Peyer's patch (tissue), 4 donors: ENCODE data around the gene CACNA2D4.

ENCODE experiments used
- POLR2A ChIP-seq, 2 donors: fragments of 450-650 bp; IDR thresholded peaks; one replicate each; pipeline ENCODE4 v1.5.1; 2017; ENCODE audit warnings: antibody characterized with exemption in 2 of 2, mild to moderate bottlenecking in 2 of 2, moderate library complexity in 2 of 2
- TF ChIP-seq, protein P1 (sequence below), 6 experiments: fragments of 450-650 bp in 4 of 6; fragments of 200-600 bp in 2 of 6; sonication (generic) in 1 of 6; IDR thresholded peaks; one replicate each; pipeline ENCODE4 v1.5.1; 2017 to 2019; ENCODE audit warnings: antibody characterized with exemption in 6 of 6, mild to moderate bottlenecking in 3 of 6, moderate library complexity in 1 of 6

DNA sequence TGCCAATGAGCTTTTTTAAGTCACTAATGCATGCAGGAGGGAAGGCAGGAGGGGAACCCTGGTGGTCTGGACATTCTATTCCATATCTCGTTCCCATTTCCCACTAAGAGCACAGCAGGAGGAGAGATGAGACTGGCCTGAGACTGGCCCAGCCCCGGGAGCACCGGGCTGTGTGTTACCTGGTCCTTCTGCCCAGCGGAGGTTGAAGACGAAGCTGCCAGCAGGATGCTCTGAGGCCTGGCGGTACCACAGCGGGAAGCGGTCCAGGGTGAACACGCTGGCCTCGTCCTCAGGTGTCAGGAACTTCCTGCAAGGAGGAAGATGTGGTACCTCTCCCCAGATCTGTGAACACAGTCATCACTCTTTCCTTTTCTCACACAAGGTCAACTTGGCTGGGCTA is 74.2 kb downstream of the CACNA2D4 start:
- TF ChIP-seq, protein P1, sequence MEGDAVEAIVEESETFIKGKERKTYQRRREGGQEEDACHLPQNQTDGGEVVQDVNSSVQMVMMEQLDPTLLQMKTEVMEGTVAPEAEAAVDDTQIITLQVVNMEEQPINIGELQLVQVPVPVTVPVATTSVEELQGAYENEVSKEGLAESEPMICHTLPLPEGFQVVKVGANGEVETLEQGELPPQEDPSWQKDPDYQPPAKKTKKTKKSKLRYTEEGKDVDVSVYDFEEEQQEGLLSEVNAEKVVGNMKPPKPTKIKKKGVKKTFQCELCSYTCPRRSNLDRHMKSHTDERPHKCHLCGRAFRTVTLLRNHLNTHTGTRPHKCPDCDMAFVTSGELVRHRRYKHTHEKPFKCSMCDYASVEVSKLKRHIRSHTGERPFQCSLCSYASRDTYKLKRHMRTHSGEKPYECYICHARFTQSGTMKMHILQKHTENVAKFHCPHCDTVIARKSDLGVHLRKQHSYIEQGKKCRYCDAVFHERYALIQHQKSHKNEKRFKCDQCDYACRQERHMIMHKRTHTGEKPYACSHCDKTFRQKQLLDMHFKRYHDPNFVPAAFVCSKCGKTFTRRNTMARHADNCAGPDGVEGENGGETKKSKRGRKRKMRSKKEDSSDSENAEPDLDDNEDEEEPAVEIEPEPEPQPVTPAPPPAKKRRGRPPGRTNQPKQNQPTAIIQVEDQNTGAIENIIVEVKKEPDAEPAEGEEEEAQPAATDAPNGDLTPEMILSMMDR (IDR thresholded peaks at IDR 0.05) = no peak
- TF ChIP-seq POLR2A (IDR thresholded peaks at IDR 0.05) = no peak
